Prostate gland (tissue), 2 donors: ENCODE measurements around the gene DKK1.

Source experiments
- POLR2AphosphoS5 ChIP-seq: sonication (generic); formaldehyde crosslinking; IDR thresholded peaks from one replicate; pipeline ENCODE4 v1.6.1; 2017; ENCODE audit warnings: antibody characterized with exemption
- TF ChIP-seq, protein P1 (sequence below), 4 experiments: fragments of 200-600 bp in 2 of 4; fragments of 450-650 bp in 2 of 4; sonication (generic) in 2 of 4; IDR thresholded peaks; 1 replicate in 3 of 4; 2 replicates in 1 of 4; pipeline ENCODE4 v1.5.1; 2016 to 2019; ENCODE audit warnings: antibody characterized with exemption in 4 of 4, mild to moderate bottlenecking in 2 of 4, moderate library complexity in 2 of 4

DNA sequence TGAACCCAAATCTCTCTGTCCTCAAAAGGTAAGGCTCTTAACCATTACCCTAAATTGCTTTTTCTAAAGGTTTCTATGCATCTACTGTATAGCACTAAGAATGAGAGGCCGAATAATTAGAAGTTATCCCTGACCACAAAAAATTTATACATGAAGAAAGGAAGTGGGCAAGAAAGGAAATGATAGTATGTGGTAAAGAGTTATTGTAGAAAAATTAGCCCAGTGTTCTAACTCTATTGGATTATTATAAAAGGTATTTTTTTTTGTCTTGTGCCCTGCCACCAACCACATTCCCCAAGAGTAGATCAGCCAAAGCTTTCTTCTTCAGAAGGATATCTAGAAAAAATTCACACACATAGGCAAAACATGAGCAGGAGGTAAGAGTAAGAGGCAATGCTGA, 45.4 kb downstream of the DKK1 start:
- TF ChIP-seq, protein P1, sequence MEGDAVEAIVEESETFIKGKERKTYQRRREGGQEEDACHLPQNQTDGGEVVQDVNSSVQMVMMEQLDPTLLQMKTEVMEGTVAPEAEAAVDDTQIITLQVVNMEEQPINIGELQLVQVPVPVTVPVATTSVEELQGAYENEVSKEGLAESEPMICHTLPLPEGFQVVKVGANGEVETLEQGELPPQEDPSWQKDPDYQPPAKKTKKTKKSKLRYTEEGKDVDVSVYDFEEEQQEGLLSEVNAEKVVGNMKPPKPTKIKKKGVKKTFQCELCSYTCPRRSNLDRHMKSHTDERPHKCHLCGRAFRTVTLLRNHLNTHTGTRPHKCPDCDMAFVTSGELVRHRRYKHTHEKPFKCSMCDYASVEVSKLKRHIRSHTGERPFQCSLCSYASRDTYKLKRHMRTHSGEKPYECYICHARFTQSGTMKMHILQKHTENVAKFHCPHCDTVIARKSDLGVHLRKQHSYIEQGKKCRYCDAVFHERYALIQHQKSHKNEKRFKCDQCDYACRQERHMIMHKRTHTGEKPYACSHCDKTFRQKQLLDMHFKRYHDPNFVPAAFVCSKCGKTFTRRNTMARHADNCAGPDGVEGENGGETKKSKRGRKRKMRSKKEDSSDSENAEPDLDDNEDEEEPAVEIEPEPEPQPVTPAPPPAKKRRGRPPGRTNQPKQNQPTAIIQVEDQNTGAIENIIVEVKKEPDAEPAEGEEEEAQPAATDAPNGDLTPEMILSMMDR (IDR thresholded peaks at IDR 0.05), result no peak
- TF ChIP-seq POLR2AphosphoS5, result no peak
